Activated T-cell treated with anti-CD3 and anti-CD28 coated beads, Interleukin-2, amount 50 U/mL, for 24 hours (primary cell): ENCODE results near the gene TFDP2.
"Not testable (repeated sequence)": the region's sequence is repeated elsewhere in the genome, so short reads cannot be mapped to it uniquely, and the experiment has no call there.

ENCODE experiments used
- DNase-seq: peaks from one replicate; pipeline ENCODE4 v3.0.0-alpha.2; 2020
- H3K27ac Mint-ChIP-seq: 2 replicates; pipeline ENCODE4 v1.8.0; 2020; ENCODE audit warnings: mild to moderate bottlenecking, mixed read lengths
- H3K27me3 Mint-ChIP-seq: 2 replicates; pipeline ENCODE4 v1.8.0; 2020; ENCODE audit warnings: mixed read lengths
- H3K36me3 Mint-ChIP-seq: 2 replicates; pipeline ENCODE4 v1.8.0; 2020; ENCODE audit warnings: low read depth, mixed read lengths
- H3K4me1 Mint-ChIP-seq: 2 replicates; pipeline ENCODE4 v1.8.0; 2020; ENCODE audit warnings: low read depth, mixed read lengths
- H3K4me3 Mint-ChIP-seq: 2 replicates; pipeline ENCODE4 v1.8.0; 2020; ENCODE audit warnings: mild to moderate bottlenecking, moderate library complexity, mixed read lengths
- H3K9me3 Mint-ChIP-seq: 2 replicates; pipeline ENCODE4 v1.8.0; 2020; ENCODE audit warnings: mixed read lengths

Gene TFDP2

GRCh38 chr3:141933421-141934300, 215.7 kb downstream of the TFDP2 start:
- Mint-ChIP-seq H3K9me3 (no peaks in the 10 kb centered on the region), H3K27ac (peak overlapping the region; percentile 52), H3K36me3 (peaks cover 5% of the 10 kb centered on the region), H3K4me3 (no peak overlapping the region), H3K4me1 (peaks cover 3% of the 10 kb centered on the region), H3K27me3 (no peaks in the 10 kb centered on the region)
- DNase-seq, result no peak

DNA sequence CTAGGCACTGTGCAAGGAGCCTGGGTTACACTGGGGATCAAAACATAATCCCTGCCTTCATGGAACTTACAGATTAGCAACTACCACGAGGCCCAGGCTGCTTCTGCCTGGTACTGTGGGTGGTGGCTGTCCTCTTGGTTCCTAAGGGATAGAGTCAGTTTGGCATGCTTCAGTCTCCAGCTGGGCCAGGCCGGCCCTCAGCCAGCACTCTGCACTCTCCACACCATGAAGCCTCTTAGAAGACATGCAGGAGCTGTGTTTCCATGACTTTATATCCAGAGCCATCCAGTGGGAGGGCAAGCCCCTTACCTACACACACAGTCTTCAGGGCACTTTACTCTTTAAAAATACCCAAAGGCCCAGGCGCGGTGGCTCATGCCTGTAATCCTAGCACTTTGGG, 218.5 kb downstream of the TFDP2 start:
- H3K4me3 Mint-ChIP-seq, result no peak overlapping the region
- H3K9me3 Mint-ChIP-seq, result no peaks in the 10 kb centered on the region
- peaks cover 33% of the 10 kb centered on the region for H3K36me3 Mint-ChIP-seq
- no peak for DNase-seq
- H3K4me1 Mint-ChIP-seq, result peaks cover 3% of the 10 kb centered on the region
- H3K27ac Mint-ChIP-seq, result no peak overlapping the region
- no peaks in the 10 kb centered on the region for H3K27me3 Mint-ChIP-seq

GRCh38 chr3:141929341-141929995, 219.9 kb downstream of the TFDP2 start:
- Mint-ChIP-seq H3K27me3 (no peaks in the 10 kb centered on the region), H3K9me3 (no peaks in the 10 kb centered on the region), H3K36me3 (peaks cover 44% of the 10 kb centered on the region), H3K4me1 (peaks cover 3% of the 10 kb centered on the region), H3K27ac (no peak overlapping the region), H3K4me3 (no peak overlapping the region)
- no peak for DNase-seq

- no peaks in the 10 kb centered on the region for H3K9me3 Mint-ChIP-seq
- H3K4me3 Mint-ChIP-seq, result no peak overlapping the region
- peaks cover 51% of the 10 kb centered on the region for H3K36me3 Mint-ChIP-seq
- no peaks in the 10 kb centered on the region for H3K4me1 Mint-ChIP-seq
- H3K27ac Mint-ChIP-seq, result peak overlapping the region; percentile 66
- no peaks in the 10 kb centered on the region for H3K27me3 Mint-ChIP-seq
- DNase-seq, result no peak
These were observed 220.6 kb downstream of the TFDP2 start for GRCh38 chr3:141928631-141929270.

DNA sequence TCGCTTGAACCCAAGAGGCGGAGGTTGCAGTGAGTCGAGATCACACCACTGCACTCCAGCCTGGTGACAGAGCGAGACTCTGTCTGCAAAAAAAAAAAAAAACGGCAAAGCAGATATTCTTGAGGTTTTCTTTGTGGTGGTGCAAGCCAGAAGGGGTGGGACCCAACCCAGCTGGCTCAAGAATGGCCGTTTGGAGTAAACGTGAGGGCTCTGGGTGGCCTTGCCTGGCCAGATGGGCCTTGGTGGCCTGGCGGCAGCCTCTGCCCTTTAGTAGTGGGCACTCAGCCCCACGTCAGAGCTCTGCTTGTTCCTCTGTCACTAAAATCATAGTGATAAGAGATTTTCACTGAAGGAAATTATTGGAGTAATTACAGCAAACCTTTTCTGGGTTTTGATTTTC, 222.4 kb downstream of the TFDP2 start:
- DNase-seq, result no peak
- peaks cover 69% of the 10 kb centered on the region for H3K36me3 Mint-ChIP-seq
- no peaks in the 10 kb centered on the region for H3K27me3 Mint-ChIP-seq
- H3K4me1 Mint-ChIP-seq, result no peaks in the 10 kb centered on the region
- no peaks in the 10 kb centered on the region for H3K9me3 Mint-ChIP-seq
- H3K27ac Mint-ChIP-seq, result no peak overlapping the region
- H3K4me3 Mint-ChIP-seq, result no peak overlapping the region

- H3K4me1 Mint-ChIP-seq, DNase-seq, H3K27me3 Mint-ChIP-seq, H3K9me3 Mint-ChIP-seq, H3K4me3 Mint-ChIP-seq: not testable (repeated sequence)
- Mint-ChIP-seq H3K27ac (peak overlapping the region; percentile 4), H3K36me3 (peaks cover 81% of the 10 kb centered on the region)
These were observed 223.7 kb downstream of the TFDP2 start for GRCh38 chr3:141925677-141926076.

GRCh38 chr3:141921316-141921715, 228.0 kb downstream of the TFDP2 start:
- H3K4me1 Mint-ChIP-seq, result peaks cover 7% of the 10 kb centered on the region
- peak overlapping the region; percentile 15 for H3K27ac Mint-ChIP-seq
- peaks cover 94% of the 10 kb centered on the region for H3K36me3 Mint-ChIP-seq
- no peaks in the 10 kb centered on the region for H3K9me3 Mint-ChIP-seq
- DNase-seq, result no peak
- H3K4me3 Mint-ChIP-seq, result no peak overlapping the region
- H3K27me3 Mint-ChIP-seq, result no peaks in the 10 kb centered on the region

DNA sequence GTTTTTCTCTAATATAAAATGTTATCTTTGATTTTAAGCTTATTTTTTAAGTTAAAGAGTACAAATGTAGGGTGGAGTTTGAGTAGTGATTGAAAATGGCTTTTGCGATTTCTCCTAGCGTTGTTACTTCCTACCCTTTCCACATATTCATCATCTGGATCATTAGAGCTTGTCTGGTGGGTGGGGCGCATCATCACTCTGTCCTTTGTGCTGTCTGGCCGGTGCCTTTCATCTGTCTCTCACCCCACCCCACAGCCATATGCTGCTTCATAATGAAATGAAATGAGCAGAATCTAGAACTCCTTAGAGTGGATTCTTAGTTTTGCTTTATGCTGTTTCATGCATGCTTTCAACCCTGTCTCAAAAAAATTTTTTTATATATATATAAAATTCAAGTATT, 228.6 kb downstream of the TFDP2 start:
- peaks cover 94% of the 10 kb centered on the region for H3K36me3 Mint-ChIP-seq
- H3K9me3 Mint-ChIP-seq, result no peaks in the 10 kb centered on the region
- H3K27me3 Mint-ChIP-seq, result no peaks in the 10 kb centered on the region
- H3K4me3 Mint-ChIP-seq, result no peak overlapping the region
- H3K4me1 Mint-ChIP-seq, result peaks cover 8% of the 10 kb centered on the region
- no peak for DNase-seq
- H3K27ac Mint-ChIP-seq, result no peak overlapping the region

DNA sequence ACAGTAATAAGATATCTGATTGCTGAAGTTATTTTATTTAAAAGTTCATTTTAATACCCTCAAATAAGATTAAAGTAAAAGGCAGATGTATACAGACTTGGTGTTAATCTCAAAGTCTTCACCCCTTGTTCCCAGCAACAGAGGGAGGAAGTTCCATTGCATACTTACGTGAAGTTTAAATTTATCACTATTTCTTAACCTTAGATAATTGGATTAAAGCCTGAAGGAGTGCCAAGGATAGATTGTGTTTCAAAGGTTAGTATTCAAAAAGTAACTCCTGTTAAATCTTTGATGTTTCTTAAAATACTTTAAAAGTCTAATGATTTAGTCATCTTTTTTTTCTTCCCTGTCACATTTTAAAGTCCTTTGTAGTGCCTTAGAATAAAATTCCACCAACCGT, 233.6 kb downstream of the TFDP2 start:
- no peaks in the 10 kb centered on the region for H3K27me3 Mint-ChIP-seq
- peaks cover 6% of the 10 kb centered on the region for H3K4me1 Mint-ChIP-seq
- no peak overlapping the region for H3K27ac Mint-ChIP-seq
- H3K36me3 Mint-ChIP-seq, result peaks cover 96% of the 10 kb centered on the region
- no peak for DNase-seq
- peaks cover 6% of the 10 kb centered on the region for H3K9me3 Mint-ChIP-seq
- no peak overlapping the region for H3K4me3 Mint-ChIP-seq

DNA sequence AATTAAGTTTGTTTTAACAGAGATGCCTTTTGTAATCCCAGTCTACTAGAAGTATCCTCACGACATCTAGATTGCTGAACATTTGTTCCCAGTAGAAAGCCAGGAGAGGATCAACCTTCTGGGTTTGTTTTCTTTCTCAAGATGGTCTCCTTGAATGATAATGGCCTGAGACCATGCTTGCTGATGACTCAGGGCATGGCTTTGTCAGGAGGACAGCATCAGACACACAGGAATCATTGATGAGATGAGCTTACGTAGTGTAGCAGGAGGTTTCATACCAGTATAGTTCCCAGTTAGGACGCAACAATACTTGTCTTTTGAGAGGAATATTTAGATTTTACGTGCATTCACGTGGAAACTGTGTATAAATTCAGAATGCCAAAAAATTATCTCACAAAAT, 234.3 kb downstream of the TFDP2 start:
- peaks cover 4% of the 10 kb centered on the region for H3K4me1 Mint-ChIP-seq
- no peak for DNase-seq
- H3K27me3 Mint-ChIP-seq, result no peaks in the 10 kb centered on the region
- H3K36me3 Mint-ChIP-seq, result peaks cover 95% of the 10 kb centered on the region
- H3K9me3 Mint-ChIP-seq, result peaks cover 6% of the 10 kb centered on the region
- no peak overlapping the region for H3K27ac Mint-ChIP-seq
- no peak overlapping the region for H3K4me3 Mint-ChIP-seq

DNA sequence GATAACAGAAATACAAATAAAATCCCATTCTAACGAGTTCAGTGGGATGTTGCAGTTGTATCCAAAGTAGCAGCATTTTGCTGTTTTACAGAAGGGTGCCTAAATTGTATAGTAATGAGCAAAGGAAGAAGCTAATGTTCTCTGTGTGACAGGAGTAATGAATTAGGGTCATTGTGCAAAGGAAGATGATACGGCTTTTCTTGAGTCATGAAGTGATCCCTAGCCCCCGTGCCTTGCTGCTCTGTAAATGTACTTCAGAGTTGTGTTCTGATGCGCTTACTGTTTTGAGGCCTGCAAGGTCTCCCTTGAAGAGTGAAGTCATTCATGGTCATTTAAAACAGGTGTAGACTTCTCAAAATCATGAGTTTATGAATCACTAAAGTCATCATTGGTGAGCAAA, 235.0 kb downstream of the TFDP2 start:
- H3K27ac Mint-ChIP-seq, result no peak overlapping the region
- peaks cover 6% of the 10 kb centered on the region for H3K9me3 Mint-ChIP-seq
- DNase-seq, result no peak
- no peaks in the 10 kb centered on the region for H3K27me3 Mint-ChIP-seq
- H3K36me3 Mint-ChIP-seq, result peaks cover 95% of the 10 kb centered on the region
- peaks cover 4% of the 10 kb centered on the region for H3K4me1 Mint-ChIP-seq
- H3K4me3 Mint-ChIP-seq, result no peak overlapping the region

DNA sequence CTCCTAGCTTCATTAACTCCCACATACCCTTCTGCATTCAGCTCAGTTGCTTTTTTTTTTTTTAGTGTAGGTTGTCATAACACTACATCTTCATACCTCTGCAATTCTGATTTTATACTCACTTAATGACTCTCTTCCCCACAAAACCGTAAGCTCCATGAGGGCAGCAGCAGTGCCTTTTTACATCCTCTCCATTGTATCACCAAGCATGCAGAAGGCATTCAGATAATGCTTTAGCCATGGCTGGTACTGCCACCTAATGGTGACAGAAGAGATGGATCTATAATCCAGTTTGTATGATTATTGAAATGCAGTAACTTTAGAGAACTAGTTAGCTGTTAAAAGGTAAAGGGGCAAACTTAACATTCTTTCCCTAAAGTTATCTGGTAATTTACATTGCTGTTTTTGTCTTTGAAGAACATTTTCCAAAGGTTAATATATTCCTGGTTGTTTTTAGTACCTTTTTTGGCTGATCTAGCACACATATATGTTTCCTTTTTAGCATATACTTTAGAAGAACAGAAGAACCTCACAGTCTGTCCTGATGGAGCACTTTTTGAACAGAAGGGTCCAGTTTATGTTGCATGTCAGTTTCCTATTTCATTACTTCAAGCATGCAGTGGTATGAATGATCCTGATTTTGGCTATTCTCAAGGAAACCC, 236.1 kb downstream of the TFDP2 start:
- H3K27ac Mint-ChIP-seq, result peak overlapping the region; percentile 9
- H3K27me3 Mint-ChIP-seq, result no peaks in the 10 kb centered on the region
- peaks cover 6% of the 10 kb centered on the region for H3K9me3 Mint-ChIP-seq
- H3K4me3 Mint-ChIP-seq, result no peak overlapping the region
- H3K36me3 Mint-ChIP-seq, result peaks cover 95% of the 10 kb centered on the region
- H3K4me1 Mint-ChIP-seq, result peaks cover 4% of the 10 kb centered on the region
- no peak for DNase-seq

GRCh38 chr3:141909986-141910385, 239.4 kb downstream of the TFDP2 start:
- not testable (repeated sequence) for DNase-seq, H3K4me3 Mint-ChIP-seq, H3K27me3 Mint-ChIP-seq, H3K4me1 Mint-ChIP-seq, H3K9me3 Mint-ChIP-seq
- Mint-ChIP-seq H3K27ac (peak overlapping the region; percentile 18), H3K36me3 (peaks cover 94% of the 10 kb centered on the region)

GRCh38 chr3:141909408-141909807, 239.9 kb downstream of the TFDP2 start:
- no peak for DNase-seq
- H3K27ac Mint-ChIP-seq, result peak overlapping the region; percentile 18
- no peaks in the 10 kb centered on the region for H3K27me3 Mint-ChIP-seq
- H3K4me3 Mint-ChIP-seq, result no peak overlapping the region
- H3K36me3 Mint-ChIP-seq, result peaks cover 93% of the 10 kb centered on the region
- peaks cover 6% of the 10 kb centered on the region for H3K9me3 Mint-ChIP-seq
- H3K4me1 Mint-ChIP-seq, result peaks cover 9% of the 10 kb centered on the region
